HG03025 (cell line): ENCODE measurements around the gene GPR108.

Experiments
- ATAC-seq: cut with Tn5 transposase; IDR thresholded peaks from one replicate; pipeline ENCODE4 v1.9.1; 2021; ENCODE audit warnings: mild to moderate bottlenecking, moderate library complexity; ENCODE audit not compliant: unreplicated experiment, low FRiP score

The GPR108 gene

GRCh38 chr19:6723108-6723618 lies 14.2 kb downstream of the GPR108 start:
- no peak for ATAC-seq

DNA sequence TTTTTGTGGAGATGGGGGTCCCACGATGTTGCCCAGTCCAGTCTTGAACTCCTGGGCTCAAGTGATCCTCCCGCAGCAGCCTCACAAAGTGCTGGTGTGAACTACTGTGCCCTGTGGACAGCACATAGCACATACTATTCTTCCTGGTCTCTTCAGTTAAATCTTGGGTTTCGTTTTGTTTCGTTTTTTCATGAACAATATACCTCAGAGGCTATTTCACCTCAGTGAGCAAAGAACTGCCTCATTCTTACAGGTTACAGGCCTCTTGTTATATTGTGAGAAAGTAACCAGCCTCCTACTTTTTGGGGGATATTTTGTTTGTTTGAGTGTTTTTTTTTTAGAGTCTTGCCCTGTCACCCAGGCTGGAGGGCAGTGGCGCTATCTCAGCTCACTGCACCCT lies 15.6 kb downstream of the GPR108 start:
- ATAC-seq, result no peak

- no peak for ATAC-seq
Measured at GRCh38 chr19:6721138-6721474, 16.3 kb downstream of the GPR108 start.

GRCh38 chr19:6720369-6721137 lies 16.8 kb downstream of the GPR108 start, which contains the start of gene C3:
C3 (minus strand) TSS chr19:6720650; CDS start chr19:6720589, 61 bp downstream.
- ATAC-seq, result no peak

- no peak for ATAC-seq
Measured at GRCh38 chr19:6719992-6720368, 17.4 kb downstream of the GPR108 start.

DNA sequence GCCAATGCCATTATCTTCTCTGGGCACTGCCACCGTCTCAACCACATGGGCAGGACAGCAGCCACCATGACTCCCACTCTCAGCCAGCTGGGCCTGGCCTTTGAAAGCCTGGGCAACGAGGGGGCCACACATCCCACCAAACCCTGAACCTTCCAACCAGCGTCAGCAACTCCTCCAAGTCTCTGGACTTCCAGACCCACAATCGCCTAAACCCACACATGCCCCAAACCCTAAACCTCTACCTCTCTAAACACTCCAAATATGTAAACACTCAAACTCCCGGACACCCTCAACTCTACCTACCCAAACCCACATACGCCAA lies 17.9 kb downstream of the GPR108 start:
- ATAC-seq, result no peak

DNA sequence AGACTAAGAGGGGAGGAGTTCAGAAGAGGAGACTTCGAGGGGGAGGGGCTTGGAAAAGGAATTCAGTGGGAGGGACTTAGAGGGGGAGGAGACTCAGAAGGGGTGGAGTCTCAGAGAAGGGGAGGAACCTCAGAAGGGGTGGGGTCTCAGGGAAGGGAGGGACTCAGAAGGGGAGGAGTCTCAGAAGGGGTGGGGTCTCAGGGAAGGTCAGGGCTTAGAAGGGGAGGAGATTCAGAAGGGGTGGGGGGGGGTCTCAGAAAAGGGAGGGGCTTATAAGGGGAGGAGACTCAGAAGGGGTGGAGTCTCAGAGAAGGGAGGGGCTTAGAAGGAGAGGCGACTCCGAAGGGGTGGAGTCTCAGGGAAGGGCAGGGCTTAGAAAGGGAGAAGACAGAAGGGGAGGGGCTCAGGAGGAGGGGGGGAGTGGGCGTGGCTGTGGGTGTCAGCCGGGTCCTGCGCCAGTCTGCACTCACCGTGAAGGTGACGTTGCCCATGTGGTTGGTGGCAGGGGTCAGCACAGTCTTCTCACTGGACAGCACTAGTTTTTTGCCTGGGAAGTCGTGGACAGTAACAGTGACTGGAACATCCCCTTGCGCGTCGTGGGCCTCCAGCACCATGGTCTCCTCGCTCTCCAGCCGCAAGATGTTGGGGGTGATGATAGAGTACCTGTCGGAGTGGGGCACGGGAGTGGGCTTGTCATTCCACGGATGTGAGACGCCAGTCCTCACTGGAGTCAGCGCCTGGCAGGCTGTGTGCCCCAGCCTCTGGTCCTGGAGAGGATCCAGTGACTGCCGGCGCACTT lies 18.4 kb downstream of the GPR108 start:
- ATAC-seq, result no peak

DNA sequence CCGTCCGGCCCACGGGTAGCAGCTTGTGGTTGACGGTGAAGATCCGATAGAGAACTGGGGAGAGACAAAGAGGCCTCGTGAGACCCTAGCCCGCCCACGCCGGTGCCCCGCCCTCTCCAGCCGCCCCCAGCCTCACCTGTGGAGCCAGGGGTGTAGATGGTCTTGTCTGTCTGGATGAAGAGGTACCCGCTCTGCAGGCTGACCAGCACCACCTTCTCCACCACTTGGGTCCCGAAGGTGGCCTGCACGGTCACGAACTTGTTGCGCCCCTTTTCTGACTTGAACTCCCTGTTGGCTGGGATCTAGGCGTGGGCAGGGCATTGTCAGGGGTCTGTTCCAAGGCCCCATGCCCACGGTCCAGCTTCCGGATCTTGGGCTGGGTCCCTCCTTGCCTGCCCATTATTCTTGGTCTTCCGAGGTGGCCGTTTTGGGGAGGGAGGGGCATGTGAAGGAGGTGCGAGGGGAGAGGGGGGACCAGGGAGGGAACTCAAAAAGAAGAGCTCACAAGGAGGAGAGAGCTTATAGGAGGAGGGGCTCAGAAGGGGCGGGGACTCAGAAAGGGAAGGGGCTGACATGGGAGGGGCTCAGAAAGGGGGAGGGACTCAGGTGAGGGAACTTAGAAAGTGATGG lies 19.2 kb downstream of the GPR108 start:
- no peak for ATAC-seq

DNA sequence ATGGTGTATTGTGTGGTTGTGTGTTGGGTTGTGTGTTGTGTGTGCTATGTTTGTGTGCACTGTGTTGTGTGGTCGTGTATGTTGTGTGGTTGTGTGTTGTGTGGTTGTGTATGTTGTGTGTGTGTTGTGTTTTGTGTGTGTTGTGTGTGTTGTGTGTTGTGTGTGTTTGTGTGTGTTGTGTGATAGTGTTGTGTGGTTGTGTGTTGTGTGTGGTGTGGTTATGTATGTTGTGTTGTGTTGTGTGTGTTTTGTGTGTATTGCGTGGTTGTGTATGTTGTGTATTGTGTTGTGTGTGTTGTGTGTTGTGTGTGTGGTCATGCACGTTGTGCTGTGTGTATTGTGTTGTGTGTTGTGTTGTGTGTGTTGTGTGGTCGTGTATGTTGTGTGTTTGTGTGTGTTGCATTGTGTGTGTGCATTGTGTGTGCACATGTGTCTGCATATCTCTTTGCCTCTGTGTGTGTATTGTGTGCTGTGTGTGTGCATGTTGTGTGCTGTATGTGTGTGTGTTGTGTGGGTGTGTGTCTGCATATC lies 19.9 kb downstream of the GPR108 start:
- ATAC-seq, result no peak

DNA sequence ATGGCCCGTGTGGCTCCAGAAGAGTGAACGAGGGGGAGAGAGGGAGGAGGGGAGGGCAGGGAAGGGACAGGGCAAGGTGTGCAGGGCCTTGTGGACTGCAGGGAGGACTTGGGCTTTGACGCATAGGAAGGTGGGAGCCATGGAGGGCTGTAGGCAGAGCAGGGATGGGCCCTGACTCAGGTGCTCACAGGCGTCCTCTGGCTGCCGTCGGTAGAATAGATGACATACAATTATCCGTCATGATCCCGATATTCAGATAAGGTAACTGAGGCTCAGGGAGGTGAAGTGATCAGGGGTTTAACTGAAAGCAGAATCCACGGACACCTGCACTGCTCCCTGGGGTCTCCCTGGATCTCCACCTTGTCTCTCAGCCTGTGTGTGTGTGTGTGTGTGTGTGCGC lies 20.3 kb downstream of the GPR108 start:
- ATAC-seq, result no peak

GRCh38 chr19:6716610-6716970 lies 20.8 kb downstream of the GPR108 start:
- no peak for ATAC-seq

DNA sequence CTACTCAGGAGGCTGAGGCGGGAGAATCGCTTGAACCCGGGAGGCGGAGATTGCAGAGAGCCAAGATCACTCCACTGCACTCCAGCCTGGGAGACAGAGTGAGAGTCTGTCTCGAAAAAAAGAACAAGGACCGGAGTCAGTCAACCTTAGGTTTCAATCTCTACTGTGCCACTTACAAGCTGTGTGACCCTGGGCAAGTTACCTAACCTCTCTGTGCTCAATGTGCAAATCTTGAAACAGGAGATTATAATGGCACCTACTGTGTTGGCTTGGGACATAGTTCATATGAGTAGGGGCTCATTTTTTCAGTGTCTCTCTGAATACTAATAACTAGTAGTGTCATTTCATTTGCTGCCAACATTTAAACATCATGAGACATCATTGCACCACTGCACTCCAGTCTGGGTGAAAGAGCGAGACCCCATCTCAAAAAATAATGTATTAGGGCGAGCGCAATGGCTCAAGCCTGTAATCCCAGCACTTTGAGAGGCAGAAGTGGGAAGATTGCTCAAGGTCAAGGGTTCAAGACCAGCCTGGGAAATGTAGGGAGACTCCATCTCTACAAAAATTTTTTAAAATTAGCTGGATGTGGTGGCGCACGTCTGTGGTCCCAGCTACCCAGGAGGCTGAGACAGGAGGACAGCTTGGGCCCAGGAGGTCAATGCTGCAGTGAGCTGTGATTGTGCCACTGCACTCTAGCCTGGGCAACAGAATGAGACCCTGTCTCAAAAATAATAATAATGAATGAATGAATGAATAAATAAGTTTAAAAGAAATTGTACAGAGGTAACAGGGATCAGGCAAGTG lies 22.4 kb downstream of the GPR108 start:
- no peak for ATAC-seq

GRCh38 chr19:6713773-6714692 lies 23.3 kb downstream of the GPR108 start:
- no peak for ATAC-seq

DNA sequence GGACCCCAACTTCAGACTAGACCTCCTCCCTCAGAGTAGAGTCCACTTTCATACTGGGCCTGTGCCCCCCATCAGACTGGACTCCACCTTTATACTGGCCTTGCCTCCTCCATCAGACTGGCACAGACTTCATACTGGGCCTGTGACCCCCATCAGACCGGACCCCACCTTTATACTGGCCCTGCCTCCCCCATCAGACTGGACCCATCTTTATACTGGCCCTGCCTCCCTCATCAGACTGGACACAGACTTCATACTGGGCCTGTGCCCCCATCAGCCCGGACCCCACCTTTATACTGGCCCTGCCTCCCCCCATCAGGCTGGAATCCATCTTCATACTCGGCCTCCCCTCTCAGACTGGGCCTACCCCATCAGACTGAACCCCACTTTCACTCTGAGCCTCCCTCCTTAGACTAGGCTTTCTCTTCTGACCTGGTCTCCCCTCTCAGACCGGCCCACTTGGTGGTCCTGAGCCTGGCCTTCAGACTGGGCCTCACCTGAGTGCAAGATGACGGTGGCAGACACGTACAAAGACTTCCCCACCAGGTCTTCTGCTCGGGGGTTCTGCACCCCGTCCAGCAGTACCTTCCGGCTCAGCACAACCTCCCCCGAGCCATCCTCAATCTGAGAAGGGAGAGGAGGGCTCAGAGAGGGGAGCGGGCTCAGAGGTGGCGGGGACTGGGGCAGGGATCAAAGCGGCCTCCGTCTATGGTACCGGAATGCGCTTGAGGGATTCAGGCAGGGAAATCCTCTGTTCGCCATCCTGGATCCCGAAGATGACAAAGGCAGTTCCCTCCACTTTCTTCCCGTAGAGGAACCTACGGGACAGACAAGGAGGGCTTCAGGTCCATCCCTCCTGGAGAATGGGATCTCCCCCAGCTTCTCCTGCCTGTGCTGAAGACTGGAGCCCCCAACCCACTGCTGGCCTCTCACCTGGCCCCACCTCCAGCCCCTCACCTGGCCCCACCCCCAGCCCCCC lies 24.4 kb downstream of the GPR108 start:
- no peak for ATAC-seq

DNA sequence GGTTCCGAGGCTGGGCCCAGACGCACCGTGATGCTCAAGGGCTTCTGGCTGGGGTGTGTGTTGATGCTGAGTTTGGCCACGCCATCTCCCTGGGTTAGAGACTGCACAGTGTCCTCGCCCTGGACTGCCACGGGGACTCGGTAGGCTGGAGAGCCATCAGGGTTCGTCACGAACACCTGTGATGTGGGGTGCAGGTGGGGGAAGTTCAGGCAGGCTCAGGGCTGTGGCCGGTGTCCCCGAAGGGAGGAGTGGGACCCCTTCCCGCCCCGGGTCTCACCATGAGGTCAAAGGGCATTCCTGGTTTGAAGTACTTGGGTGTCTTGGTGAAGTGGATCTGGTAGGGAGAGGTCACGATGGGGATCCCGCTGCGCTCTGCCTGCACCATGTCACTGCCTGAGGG lies 25.1 kb downstream of the GPR108 start:
- ATAC-seq, result no peak

DNA sequence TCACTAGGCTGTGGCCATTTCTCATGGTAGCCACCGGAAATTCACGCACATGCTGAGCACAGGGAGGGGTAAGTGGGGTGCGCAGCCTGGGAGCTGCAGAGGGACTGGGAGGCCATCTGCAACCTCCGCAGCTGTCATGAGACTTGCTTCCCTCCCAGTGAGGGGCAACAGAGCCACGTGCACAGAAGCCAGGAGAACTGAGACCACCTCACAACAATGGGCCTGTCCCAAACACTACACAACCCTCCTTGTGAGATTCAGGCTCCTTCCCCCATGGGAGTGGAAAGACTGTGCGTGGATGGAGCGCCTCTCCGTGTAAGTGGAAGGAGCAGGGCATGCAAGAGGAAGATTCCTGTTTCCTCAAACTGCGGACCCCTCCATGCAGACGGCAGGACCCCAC lies 25.8 kb downstream of the GPR108 start:
- ATAC-seq, result no peak

DNA sequence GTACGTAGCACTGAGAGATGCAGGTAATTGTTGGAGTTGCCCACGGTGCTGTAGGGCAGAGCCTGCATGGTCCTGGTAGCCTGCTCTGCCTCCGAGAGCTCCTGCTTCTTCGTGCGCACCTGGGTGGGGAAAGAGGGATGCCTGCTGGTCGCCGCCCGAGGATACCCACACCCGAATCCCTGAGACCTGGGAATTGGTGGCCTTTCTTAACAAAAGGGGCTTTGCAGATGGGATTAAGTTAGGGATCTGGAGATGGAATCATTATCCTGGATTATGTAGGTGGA lies 26.4 kb downstream of the GPR108 start:
- ATAC-seq, result no peak

- no peak for ATAC-seq
Measured at GRCh38 chr19:6710273-6711077, 26.9 kb downstream of the GPR108 start.
